ENCODE measurements around the gene CREG2.

Gene CREG2

DNA sequence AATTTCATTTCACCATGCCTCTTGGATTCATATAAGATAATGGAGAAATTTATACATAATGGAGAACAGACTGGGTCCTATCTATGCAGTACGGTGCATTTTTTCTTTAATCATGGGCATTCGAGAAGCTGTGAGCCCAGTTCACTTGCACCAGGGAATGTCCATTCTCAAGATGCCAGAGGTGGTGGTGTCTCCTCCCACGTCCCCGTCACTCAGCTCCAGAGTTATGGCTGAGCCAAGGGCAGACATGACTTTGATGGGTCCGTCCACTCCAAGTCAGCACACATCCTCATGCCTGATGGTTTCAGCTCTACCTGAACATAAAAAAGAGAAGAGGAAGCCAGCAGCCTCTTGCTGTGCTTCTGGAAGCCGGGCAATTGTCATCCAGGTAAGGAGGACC lies 42.1 kb upstream of the CREG2 start:
- TF ChIP-seq, protein P1, sequence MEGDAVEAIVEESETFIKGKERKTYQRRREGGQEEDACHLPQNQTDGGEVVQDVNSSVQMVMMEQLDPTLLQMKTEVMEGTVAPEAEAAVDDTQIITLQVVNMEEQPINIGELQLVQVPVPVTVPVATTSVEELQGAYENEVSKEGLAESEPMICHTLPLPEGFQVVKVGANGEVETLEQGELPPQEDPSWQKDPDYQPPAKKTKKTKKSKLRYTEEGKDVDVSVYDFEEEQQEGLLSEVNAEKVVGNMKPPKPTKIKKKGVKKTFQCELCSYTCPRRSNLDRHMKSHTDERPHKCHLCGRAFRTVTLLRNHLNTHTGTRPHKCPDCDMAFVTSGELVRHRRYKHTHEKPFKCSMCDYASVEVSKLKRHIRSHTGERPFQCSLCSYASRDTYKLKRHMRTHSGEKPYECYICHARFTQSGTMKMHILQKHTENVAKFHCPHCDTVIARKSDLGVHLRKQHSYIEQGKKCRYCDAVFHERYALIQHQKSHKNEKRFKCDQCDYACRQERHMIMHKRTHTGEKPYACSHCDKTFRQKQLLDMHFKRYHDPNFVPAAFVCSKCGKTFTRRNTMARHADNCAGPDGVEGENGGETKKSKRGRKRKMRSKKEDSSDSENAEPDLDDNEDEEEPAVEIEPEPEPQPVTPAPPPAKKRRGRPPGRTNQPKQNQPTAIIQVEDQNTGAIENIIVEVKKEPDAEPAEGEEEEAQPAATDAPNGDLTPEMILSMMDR (IDR thresholded peaks at IDR 0.05; ENCODE audit: borderline replicate concordance, insufficient read depth, low read depth, low read length): no peak
- no peak overlapping the region for H3K4me3 ChIP-seq (ENCODE audit: low read depth, low read length)

DNA sequence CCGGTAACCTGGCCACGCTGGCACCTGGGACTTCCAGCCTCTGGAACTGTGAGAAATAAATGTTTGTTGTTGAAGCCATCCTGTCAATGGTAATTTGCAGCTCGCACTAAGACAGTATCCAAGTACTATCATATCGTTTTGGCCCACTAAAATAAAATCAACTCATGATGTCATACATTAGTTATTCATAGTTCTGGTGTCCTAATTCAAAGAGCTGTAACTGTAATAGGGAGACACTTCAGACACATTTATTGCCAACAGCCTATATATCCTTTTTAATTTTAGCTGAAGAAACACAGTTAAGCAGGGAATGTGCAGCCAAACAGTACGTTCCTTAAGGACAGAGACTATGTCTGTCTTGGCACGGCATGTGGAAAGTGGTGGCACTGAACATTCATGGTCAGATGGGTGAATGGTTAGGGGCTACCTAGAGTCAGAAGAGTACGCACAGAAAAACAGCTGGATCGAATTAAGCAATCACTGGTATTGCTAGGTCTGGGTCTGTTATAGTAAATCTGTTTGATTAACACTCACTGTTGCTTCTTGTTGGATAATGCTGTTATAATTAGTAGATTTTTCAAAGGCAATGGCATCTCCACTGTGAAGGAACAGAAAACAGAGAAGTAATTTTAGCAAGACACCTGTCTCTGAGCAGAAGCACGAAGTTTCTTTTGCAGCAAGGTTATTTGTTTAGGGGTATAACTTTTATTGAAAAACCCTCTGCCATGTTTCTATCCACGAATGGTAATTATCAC lies 41.3 kb upstream of the CREG2 start:
- H3K4me3 ChIP-seq (ENCODE audit: low read depth, low read length): no peak overlapping the region
- TF ChIP-seq, protein P1 (IDR thresholded peaks at IDR 0.05; ENCODE audit: borderline replicate concordance, insufficient read depth, low read depth, low read length): no peak

DNA sequence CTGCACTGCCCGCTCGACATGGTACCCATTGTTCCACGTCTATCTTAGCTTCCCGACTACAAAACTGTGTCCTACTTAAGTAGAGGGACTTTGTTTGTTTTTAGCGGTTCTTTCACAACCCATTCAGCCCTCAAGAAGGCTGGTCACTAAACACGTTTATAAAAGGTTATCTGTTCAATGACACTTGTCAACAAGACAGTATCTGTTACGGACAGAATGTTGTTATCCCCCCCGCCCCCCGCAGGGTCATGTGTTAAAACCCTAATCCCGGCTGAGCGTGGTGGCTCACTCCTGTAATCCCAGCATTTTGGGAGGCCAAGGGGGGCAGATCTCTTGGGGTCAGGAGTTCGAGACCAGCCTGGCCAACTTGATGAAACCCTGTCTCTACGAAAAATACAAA lies 40.4 kb upstream of the CREG2 start:
- TF ChIP-seq, protein P1 (IDR thresholded peaks at IDR 0.05; ENCODE audit: borderline replicate concordance, insufficient read depth, low read depth, low read length): no peak
- H3K4me3 ChIP-seq (ENCODE audit: low read depth, low read length): no peak overlapping the region

GRCh38 chr2:101427240-101427639 lies 39.9 kb upstream of the CREG2 start:
- H3K4me3 ChIP-seq (ENCODE audit: low read depth, low read length): no peak overlapping the region
- TF ChIP-seq, protein P1 (IDR thresholded peaks at IDR 0.05; ENCODE audit: borderline replicate concordance, insufficient read depth, low read depth, low read length): no peak

DNA sequence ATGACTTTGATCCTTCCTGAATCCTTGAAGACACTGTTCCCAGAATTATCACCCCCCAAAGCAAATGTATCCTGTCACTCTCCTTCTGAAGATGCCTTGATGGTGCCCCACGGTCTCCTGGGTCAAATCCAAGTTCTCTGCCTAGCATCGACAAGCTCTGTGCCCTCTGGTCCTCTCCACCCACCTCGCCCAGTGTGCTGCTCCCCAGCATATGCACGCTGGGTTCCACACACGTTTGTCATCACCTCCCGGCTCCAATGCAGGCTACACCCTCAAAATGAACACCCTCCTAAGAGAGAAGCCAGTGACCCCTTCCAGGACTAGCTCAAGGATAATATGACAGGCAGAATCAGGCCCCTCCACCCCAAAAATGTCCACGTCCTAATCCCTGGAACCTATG lies 39.5 kb upstream of the CREG2 start:
- TF ChIP-seq, protein P1 (IDR thresholded peaks at IDR 0.05; ENCODE audit: borderline replicate concordance, insufficient read depth, low read depth, low read length): no peak
- H3K4me3 ChIP-seq (ENCODE audit: low read depth, low read length): no peak overlapping the region

DNA sequence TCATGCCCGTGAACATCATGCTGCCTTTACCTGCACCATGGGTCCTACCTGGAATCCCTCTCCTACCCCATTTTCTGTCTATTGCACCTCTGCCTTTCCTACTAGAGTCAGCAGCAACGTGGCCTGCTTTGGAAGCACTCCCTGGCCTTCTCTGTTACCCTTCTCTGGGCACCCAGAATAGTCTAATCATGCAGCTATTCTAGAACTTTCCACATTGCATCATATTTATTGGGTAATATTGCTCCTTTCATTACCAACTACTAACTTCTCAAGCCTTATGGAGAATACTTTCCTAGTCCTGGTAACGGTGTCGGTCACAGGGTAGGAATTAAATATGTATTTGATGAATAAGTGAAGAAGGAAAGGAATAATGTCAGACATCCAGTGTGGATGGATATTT lies 33.3 kb upstream of the CREG2 start:
- TF ChIP-seq, protein P1 (IDR thresholded peaks at IDR 0.05; ENCODE audit: borderline replicate concordance, insufficient read depth, low read depth, low read length): no peak
- H3K4me3 ChIP-seq (ENCODE audit: low read depth, low read length): no peak overlapping the region

DNA sequence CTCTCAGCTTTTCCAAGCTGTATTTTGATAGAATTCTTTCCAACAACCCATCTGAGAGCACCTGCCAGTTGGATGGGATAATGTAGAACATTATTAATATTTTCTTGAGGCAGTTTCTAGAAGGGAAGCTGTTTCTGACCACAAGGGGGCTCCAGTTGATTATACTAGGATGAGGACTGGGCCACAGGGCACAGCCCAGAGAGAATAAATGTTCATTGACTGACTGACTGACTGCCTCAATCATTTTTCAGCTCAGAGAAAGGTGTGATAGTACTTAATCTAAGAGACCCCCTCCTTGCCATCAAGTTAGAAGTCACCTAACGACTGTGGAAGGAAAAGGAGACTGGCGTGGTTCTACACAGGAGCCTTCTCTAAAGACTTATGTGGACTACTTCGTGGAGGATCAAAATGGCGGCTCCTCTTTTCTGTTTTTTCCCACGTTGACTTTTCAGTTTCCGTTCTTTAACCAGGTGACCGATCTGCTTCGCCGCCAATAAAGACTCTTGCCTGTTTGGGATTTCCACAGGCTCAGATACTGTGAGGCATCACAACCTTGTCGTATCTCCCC lies 31.9 kb upstream of the CREG2 start:
- no peak overlapping the region for H3K4me3 ChIP-seq (ENCODE audit: low read depth, low read length)
- TF ChIP-seq, protein P1 (IDR thresholded peaks at IDR 0.05; ENCODE audit: borderline replicate concordance, insufficient read depth, low read depth, low read length): peak; percentile 53; the same call in 1 of the 2 replicates
